Measurements from ENCODE around the gene ABCA3. TPM values are rescaled to one million over a fixed set of nuclear protein-coding genes. Genes with fewer than 3 reads are reported as not detected.
"Not testable (repeated sequence)": the region's sequence is repeated elsewhere in the genome, so short reads cannot be mapped to it uniquely, and the experiment has no call there.

ABCA3 gene
- total RNA-seq, 2 donors from 2014 or later, result 8.2 to 24.7 TPM

GRCh38 chr16:2242598-2242997 lies 97.9 kb downstream of the ABCA3 start:
- Histone ChIP-seq H3K27me3 (replicated peaks; ENCODE audit: insufficient read depth) (no peaks in the 10 kb centered on the region), H3K4me3 (no peak overlapping the region), H3K9me3 (no peaks in the 10 kb centered on the region), H3K27ac (no peak overlapping the region), H3K36me3 (peaks cover 9 to 10% of the 10 kb centered on the region in 2 donors), H3K4me1 (replicated peaks) (no peaks in the 10 kb centered on the region)
- TF ChIP-seq CTCF (IDR thresholded peaks at IDR 0.05) (no peak), POLR2A (IDR thresholded peaks at IDR 0.05) (no peak), POLR2AphosphoS5 (IDR thresholded peaks at IDR 0.05) (no peak)
- intact Hi-C loops (cut with DNase I), result loop anchor here (10.0 kb wide), 1 partner anchor 218 kb away; the partner anchor contains the start of gene NHERF2
- DNase-seq (ENCODE audit: low spot score), result no peak
- WGBS, result 81% methylated on average over 11 of the region's 11 CpGs

GRCh38 chr16:2240331-2240730 lies 100.2 kb downstream of the ABCA3 start:
- not testable (repeated sequence) for H3K4me1 ChIP-seq (replicated peaks); H3K27me3 ChIP-seq (replicated peaks; ENCODE audit: insufficient read depth); H3K4me3 ChIP-seq; DNase-seq (ENCODE audit: low spot score); H3K27ac ChIP-seq; H3K9me3 ChIP-seq
- intact Hi-C loops (cut with DNase I), result loop anchor here (10.0 kb wide), 1 partner anchor 216 kb away; the partner anchor contains the start of gene NHERF2
- H3K36me3 ChIP-seq, result peaks cover 3 to 10% of the 10 kb centered on the region in 2 donors
- 84% methylated on average over 9 of the region's 9 CpGs for WGBS

GRCh38 chr16:2238838-2239675 lies 101.5 kb downstream of the ABCA3 start:
- Histone ChIP-seq H3K27me3 (replicated peaks; ENCODE audit: insufficient read depth) (no peaks in the 10 kb centered on the region), H3K4me1 (replicated peaks) (peaks cover 10% of the 10 kb centered on the region), H3K4me3 (no peak overlapping the region), H3K9me3 (no peaks in the 10 kb centered on the region), H3K27ac (no peak overlapping the region), H3K36me3 (peaks cover 3 to 19% of the 10 kb centered on the region in 2 donors)
- no peak for TF ChIP-seq CTCF (IDR thresholded peaks at IDR 0.05)
- no peak for TF ChIP-seq POLR2AphosphoS5 (IDR thresholded peaks at IDR 0.05)
- no peak for TF ChIP-seq POLR2A (IDR thresholded peaks at IDR 0.05)
- WGBS, result 70% methylated on average over 15 of the region's 15 CpGs
- intact Hi-C loops (cut with DNase I), result no loop called here
- no peak for DNase-seq (ENCODE audit: low spot score)

GRCh38 chr16:2238150-2238837 lies 102.2 kb downstream of the ABCA3 start:
- Histone ChIP-seq H3K4me3 (no peak overlapping the region), H3K27me3 (replicated peaks; ENCODE audit: insufficient read depth) (no peaks in the 10 kb centered on the region), H3K9me3 (no peaks in the 10 kb centered on the region), H3K27ac (no peak overlapping the region), H3K4me1 (replicated peaks) (peaks cover 10% of the 10 kb centered on the region), H3K36me3 (peaks cover 6 to 24% of the 10 kb centered on the region in 2 donors)
- TF ChIP-seq CTCF (IDR thresholded peaks at IDR 0.05), result no peak
- no peak for TF ChIP-seq POLR2A (IDR thresholded peaks at IDR 0.05)
- TF ChIP-seq POLR2AphosphoS5 (IDR thresholded peaks at IDR 0.05), result no peak
- intact Hi-C loops (cut with DNase I), result no loop called here
- WGBS, result 51% methylated on average over 9 of the region's 18 CpGs
- no peak for DNase-seq (ENCODE audit: low spot score)

GRCh38 chr16:2237493-2238149 lies 102.9 kb downstream of the ABCA3 start:
- Histone ChIP-seq H3K4me1 (replicated peaks) (peaks cover 10% of the 10 kb centered on the region), H3K9me3 (no peaks in the 10 kb centered on the region), H3K27ac (no peak overlapping the region), H3K27me3 (replicated peaks; ENCODE audit: insufficient read depth) (no peaks in the 10 kb centered on the region), H3K4me3 (no peak overlapping the region), H3K36me3 (peaks cover 10 to 24% of the 10 kb centered on the region in 2 donors)
- WGBS, result 16% methylated on average over 40 of the region's 65 CpGs
- DNase-seq (ENCODE audit: low spot score), result no peak
- no peak for TF ChIP-seq CTCF (IDR thresholded peaks at IDR 0.05)
- TF ChIP-seq POLR2AphosphoS5 (IDR thresholded peaks at IDR 0.05), result no peak
- no peak for TF ChIP-seq POLR2A (IDR thresholded peaks at IDR 0.05)
- intact Hi-C loops (cut with DNase I), result no loop called here

Measured in prostate gland (tissue), 2 donors.